Keratinocyte (primary cell): Measurements from ENCODE around the gene SCO1. TPM values are rescaled to one million over a fixed set of nuclear protein-coding genes. Genes with fewer than 3 reads are reported as not detected.

Experiments
- DNase-seq: peaks from one replicate; pipeline ENCODE4 v3.0.0-alpha.2; 2011; ENCODE audit warnings: low read depth, missing footprints, low spot score
- FAIRE-seq: peaks from 2 replicates; lab custom pipeline; 2011; peaks lifted over from hg19 to GRCh38; lab: Jason Lieb, UNC
- H2AFZ ChIP-seq: 2 replicates; pipeline ENCODE4 v1.6.0; 2012; ENCODE audit warnings: low read length, control low read depth, inconsistent platforms; ENCODE audit not compliant: control insufficient read depth
- H3K27ac ChIP-seq: 2 replicates; pipeline ENCODE4 v1.5.1; 2011; ENCODE audit warnings: low read length; ENCODE audit not compliant: control insufficient read depth, insufficient read depth
- H3K27me3 ChIP-seq: 3 replicates; pipeline ENCODE4 v1.6.0; 2011; ENCODE audit warnings: low read length; ENCODE audit not compliant: control insufficient read depth, insufficient read depth; ENCODE audit errors: extremely low read depth
- H3K36me3 ChIP-seq, 2 experiments: 2 replicates in 1 of 2; 3 replicates in 1 of 2; pipeline ENCODE4 v1.5.1; 2011; ENCODE audit warnings: low read length in 2 of 2, mild to moderate bottlenecking in 1 of 2; ENCODE audit not compliant: control insufficient read depth in 2 of 2, insufficient read depth in 2 of 2; ENCODE audit errors: extremely low read depth in 1 of 2
- H3K4me1 ChIP-seq: 3 replicates; pipeline ENCODE4 v1.5.1; 2011; ENCODE audit warnings: low read length; ENCODE audit not compliant: control insufficient read depth, insufficient read depth; ENCODE audit errors: extremely low read depth
- H3K4me2 ChIP-seq: 3 replicates; pipeline ENCODE4 v1.6.0; 2011; ENCODE audit warnings: low read depth, low read length; ENCODE audit not compliant: control insufficient read depth, insufficient read depth; ENCODE audit errors: extremely low read depth
- H3K4me3 ChIP-seq, 3 experiments: fragments of 200-600 bp in 1 of 3; sonication (generic) in 1 of 3; 2 replicates in 2 of 3; 3 replicates in 1 of 3; pipeline ENCODE4 v1.5.1; 2011 to 2016; ENCODE audit warnings: low read length in 3 of 3, mild to moderate bottlenecking in 3 of 3, control low read depth in 2 of 3, inconsistent platforms in 1 of 3, low read depth in 1 of 3, mixed read lengths in 1 of 3, mixed run types in 1 of 3, moderate library complexity in 1 of 3; ENCODE audit not compliant: control insufficient read depth in 2 of 3, insufficient read depth in 2 of 3; ENCODE audit errors: extremely low read depth in 1 of 3
- H3K79me2 ChIP-seq: 2 replicates; pipeline ENCODE4 v1.6.0; 2012; ENCODE audit warnings: low read length; ENCODE audit not compliant: control insufficient read depth, insufficient read depth
- H3K9ac ChIP-seq: 3 replicates; pipeline ENCODE4 v1.6.0; 2011; ENCODE audit warnings: low read length; ENCODE audit not compliant: control insufficient read depth, insufficient read depth; ENCODE audit errors: extremely low read depth
- H3K9me1 ChIP-seq: 3 replicates; pipeline ENCODE4 v1.6.0; 2011; ENCODE audit warnings: low read length; ENCODE audit not compliant: control insufficient read depth, insufficient read depth; ENCODE audit errors: extremely low read depth
- H3K9me3 ChIP-seq: 2 replicates; pipeline ENCODE4 v1.5.1; 2012; ENCODE audit warnings: low read depth, low read length; ENCODE audit not compliant: control insufficient read depth
- H4K20me1 ChIP-seq: 3 replicates; pipeline ENCODE4 v1.6.0; 2011; ENCODE audit warnings: low read length; ENCODE audit not compliant: control insufficient read depth, insufficient read depth; ENCODE audit errors: extremely low read depth
- CTCF ChIP-seq, 3 experiments: IDR thresholded peaks in 1 of 3; conservative IDR thresholded peaks in 1 of 3; optimal IDR thresholded peaks in 1 of 3; 2 replicates in 2 of 3; 3 replicates in 1 of 3; pipeline versions ENCODE3 to v1.5.1; 2011; ENCODE audit warnings: low read length in 3 of 3, mild to moderate bottlenecking in 3 of 3, moderate library complexity in 2 of 3, control low read depth in 1 of 3, inconsistent platforms in 1 of 3; ENCODE audit not compliant: insufficient read depth in 2 of 3; ENCODE audit errors: extremely low read depth in 1 of 3
- EZH2 ChIP-seq: IDR thresholded peaks from one replicate; pipeline ENCODE4 v1.6.1; 2012; ENCODE audit warnings: inconsistent platforms, mild to moderate bottlenecking, low read length, moderate library complexity
- dilution Hi-C: fragments of 300-500 bp; cut with MboI; formaldehyde crosslinking; loops from one replicate; pipeline ENCODE4 v1.7.0; 2020; ENCODE audit warnings: low sequenced_read_pairs; ENCODE audit not compliant: extremely low pct_ligation_motif_present
- polyA plus RNA-seq, 5 experiments: library from polyadenylated mRNA; depleted of rRNA in 3 of 5; stranded (reverse) in 3 of 5; stranded (forward) in 1 of 5; unstranded in 1 of 5; fragments of >200 nt; gene quantifications; 1 replicate in 1 of 5; 2 replicates in 3 of 5; 3 replicates in 1 of 5; pipeline versions ENCODE4 v1.2.1 to v1.2.3, GENCODE V29; 2011 to 2012; ENCODE audit warnings: missing spikeins in 2 of 5, low read depth in 1 of 5, low replicate concordance in 1 of 5

The SCO1 gene
- polyA plus RNA-seq, 1 donor (not counting 4 experiments of a cell fraction or from before 2014, with no cell fraction given), result 28.3 TPM

GRCh38 chr17:10725262-10725661 lies 27.9 kb upstream of the SCO1 start:
- Histone ChIP-seq H3K9ac (no peak overlapping the region), H3K9me1 (no peaks in the 10 kb centered on the region), H3K79me2 (no peaks in the 10 kb centered on the region), H3K36me3 (no peaks in the 10 kb centered on the region), H3K27ac (no peak overlapping the region), H3K4me2 (no peak overlapping the region), H3K4me3 (no peak overlapping the region), H3K27me3 (no peaks in the 10 kb centered on the region), H2AFZ (no peak overlapping the region), H3K9me3 (no peaks in the 10 kb centered on the region), H3K4me1 (no peaks in the 10 kb centered on the region), H4K20me1 (no peaks in the 10 kb centered on the region)
- TF ChIP-seq CTCF (optimal IDR thresholded peaks at IDR 0.05 in 1 of 3, IDR thresholded peaks at IDR 0.05 in 1 of 3, conservative IDR thresholded peaks at IDR 0.05 in 1 of 3; ENCODE audit: extremely low read depth in 1 of 3, insufficient read depth in 2 of 3, low read length in 3 of 3), result no peak
- TF ChIP-seq EZH2, result no peak
- no peak for DNase-seq
- no peak for FAIRE-seq
- dilution Hi-C loops, result no loop called here

- H3K27me3 ChIP-seq, result no peaks in the 10 kb centered on the region
- no peak overlapping the region for H3K27ac ChIP-seq
- TF ChIP-seq EZH2 (no peak), CTCF (optimal IDR thresholded peaks at IDR 0.05 in 1 of 3, IDR thresholded peaks at IDR 0.05 in 1 of 3, conservative IDR thresholded peaks at IDR 0.05 in 1 of 3; ENCODE audit: extremely low read depth in 1 of 3, insufficient read depth in 2 of 3, low read length in 3 of 3) (no peak)
- H3K9me1 ChIP-seq, result no peaks in the 10 kb centered on the region
- no peak overlapping the region for H3K9ac ChIP-seq
- no peaks in the 10 kb centered on the region for H3K79me2 ChIP-seq
- DNase-seq (no peak), FAIRE-seq (no peak)
- no peaks in the 10 kb centered on the region for H4K20me1 ChIP-seq
- no peak overlapping the region for H2AFZ ChIP-seq
- H3K9me3 ChIP-seq, result no peaks in the 10 kb centered on the region
- no peaks in the 10 kb centered on the region for H3K36me3 ChIP-seq
- H3K4me2 ChIP-seq, result no peak overlapping the region
- H3K4me1 ChIP-seq, result no peaks in the 10 kb centered on the region
- dilution Hi-C loops, result no loop called here
- H3K4me3 ChIP-seq, result no peak overlapping the region
Observed at GRCh38 chr17:10724546-10725195, 27.3 kb upstream of the SCO1 start.
